Stimulated activated CD4-positive, alpha-beta T cell treated with anti-CD3 and anti-CD28 coated beads, Interleukin-15, amount 100 ng/mL, for 1 hour (primary cell): ENCODE measurements around the gene AGO4.

Experiments used
- DNase-seq, 2 donors: peaks; one replicate each; pipeline ENCODE4 v3.0.0-alpha.2; 2020; ENCODE audit warnings: low read depth in 1 of 2, low spot score in 1 of 2

Gene AGO4

DNA sequence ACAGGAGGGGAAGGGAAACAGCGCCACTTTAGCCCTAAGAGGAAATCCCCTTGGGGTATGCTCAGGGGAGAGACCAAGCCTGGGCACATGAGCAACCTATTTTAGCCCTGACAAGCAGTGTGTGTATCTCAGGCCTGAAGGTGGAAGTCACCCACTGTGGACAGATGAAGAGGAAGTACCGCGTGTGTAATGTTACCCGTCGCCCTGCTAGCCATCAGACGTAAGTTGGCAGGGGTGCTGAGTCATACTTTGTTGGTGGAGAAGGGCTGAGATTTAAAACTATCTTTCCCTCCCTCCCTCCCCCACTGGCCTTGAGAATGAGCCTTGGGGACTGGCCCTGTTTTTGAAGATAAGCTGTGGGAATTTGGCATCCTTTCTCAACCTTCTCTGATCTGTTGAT lies 86.4 kb downstream of the AGO4 start:
- no peak for DNase-seq

DNA sequence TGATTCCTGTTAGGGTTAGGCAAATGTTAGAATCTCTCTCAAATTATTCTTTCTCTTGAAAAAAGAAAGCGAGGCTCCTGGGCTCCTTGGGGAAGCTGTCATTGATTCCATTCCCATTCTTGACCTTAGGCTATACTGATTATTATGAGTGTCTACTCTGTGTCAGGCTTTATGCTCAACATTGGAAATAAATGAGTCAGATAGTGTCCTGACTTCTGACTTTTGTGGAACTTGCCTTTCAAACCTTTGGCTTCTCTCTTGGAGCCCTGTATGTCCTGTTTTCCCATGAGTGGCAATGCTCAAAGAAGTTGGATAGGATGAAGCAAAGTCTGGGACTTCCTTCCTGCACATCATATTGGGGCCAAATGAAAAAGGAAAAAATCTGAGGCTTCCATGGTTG lies 86.8 kb downstream of the AGO4 start:
- DNase-seq, result no peak

DNA sequence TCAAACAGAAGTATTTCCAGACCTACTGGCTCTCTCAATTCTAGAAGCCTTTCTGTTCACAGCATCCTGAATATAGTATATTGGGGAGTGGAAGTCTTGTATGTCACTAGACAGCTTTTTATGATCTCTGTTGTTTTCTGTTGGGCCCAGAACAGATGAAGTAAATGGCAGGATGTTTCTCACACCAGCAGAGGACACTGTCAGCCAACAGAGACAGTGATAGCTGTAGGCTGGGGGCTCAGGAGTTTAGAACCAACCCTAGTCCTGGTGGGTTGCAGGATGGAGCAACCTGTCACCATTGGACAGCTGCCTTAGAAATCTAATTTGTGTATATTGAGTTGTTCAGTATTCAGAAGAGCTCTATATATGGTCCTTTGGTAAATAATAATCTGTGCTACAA lies 92.1 kb downstream of the AGO4 start:
- DNase-seq, result no peak

DNA sequence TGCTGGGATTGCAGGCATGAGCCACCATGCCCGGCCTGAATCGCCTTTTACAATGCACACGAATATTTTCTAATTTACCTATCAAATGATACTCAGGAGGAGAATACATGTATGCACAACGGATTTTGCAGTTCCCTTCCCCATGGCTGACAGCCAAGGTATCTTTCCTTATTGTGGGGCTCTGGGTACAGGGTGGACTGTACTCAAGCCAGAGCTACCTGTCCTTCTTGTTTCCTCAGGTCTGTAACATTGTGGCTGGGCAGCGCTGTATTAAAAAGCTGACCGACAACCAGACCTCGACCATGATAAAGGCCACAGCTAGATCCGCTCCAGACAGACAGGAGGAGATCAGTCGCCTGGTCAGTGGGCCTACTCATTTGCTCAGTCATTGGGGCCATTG lies 93.4 kb downstream of the AGO4 start:
- no peak for DNase-seq

DNA sequence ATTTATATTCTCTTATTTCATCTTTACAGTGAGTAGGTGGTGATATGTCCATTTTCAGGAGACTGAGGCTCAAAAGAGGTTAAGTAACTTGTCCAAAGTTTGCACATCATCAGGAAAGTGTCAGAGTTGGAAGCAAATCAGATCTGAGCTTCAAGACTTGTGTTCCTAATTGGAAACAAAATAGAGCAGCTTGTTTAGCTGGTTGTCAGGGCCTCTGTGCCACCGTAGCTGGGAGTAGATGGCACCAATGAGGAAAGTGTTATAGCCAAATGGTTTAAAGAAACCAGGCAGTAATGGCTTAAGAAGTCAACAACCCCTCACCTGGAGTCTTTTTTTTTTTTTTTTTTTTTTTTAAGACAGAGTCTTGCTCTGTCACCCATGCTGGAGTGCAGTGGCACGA lies 94.9 kb downstream of the AGO4 start:
- no peak for DNase-seq
